ENCODE data around the gene PHLDA2.

Gene PHLDA2

DNA sequence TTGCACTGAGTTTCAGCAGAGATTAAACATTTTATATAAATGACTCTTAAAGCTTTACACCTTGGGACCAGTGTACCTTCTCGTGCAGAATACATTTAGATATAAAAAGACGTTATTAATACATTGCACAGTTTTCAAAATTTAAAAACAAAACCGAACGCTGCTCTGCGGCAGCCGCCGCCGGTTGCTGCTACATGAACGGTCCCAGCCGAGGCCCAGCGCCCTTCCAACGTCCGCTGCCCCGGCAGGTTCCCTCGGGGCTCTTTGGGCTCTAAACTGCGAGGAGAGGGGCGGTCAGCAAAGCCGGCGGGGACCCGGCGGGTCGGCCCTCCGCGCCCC, 45.6 kb downstream of the PHLDA2 start:
- no peak for DNase-seq (ENCODE audit: low read depth in 1 of 2, low spot score in 1 of 2)

DNA sequence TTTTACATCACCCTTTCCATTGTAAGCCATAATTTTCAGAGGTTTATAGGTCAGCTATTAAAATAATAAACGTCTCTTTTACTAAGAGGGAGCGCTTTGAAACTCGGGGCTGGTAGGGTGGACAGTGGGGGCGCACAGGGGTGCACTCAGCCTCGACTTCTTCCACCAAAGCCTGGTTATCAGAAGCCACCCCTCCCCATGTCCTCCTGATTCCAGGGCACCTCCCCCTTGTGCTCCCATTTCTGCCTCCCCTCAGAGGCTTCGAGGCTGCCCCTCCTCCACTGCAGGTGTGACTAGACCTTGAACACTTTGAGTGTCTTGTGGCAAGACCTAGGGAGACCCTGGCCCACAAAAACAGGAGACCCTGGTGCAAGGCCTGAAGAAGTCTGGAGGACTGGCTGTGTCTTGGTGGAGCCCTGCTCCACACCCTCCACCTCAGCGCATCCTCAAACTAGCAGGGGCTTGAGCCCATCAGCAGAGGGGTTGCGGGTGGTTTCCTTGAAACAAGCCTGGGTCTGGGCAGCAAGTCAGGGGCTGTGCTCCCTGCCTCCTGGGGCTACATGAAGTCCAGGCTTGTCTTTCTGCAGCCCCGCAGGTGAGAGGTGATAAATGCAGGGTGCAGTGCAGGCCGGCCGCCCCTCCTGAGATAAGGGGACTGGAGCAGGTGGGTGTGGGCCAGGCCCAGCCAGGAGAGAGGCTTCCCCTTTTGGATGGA, 46.7 kb downstream of the PHLDA2 start:
- DNase-seq (ENCODE audit: low read depth in 1 of 2, low spot score in 1 of 2): no peak

DNA sequence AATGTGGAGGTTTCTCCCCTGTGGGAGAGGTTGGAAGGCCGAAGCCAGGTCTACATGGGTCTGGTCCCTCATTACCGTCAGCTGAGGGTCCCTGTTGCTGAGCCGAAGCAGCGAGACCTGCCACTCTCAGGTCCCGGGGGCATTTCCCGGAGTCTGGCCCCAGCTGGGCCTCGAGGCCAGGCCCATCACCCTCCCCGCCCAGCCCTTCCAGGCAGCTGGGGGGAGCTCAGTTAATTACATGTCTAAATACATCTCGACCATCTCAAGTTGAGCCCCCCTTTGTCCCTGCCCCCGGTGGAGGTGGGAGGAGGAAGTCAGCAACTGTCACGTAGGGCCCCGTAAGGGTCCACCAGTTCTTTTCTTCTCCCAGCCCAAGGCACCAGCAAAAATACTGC, 47.2 kb downstream of the PHLDA2 start:
- DNase-seq (ENCODE audit: low read depth in 1 of 2, low spot score in 1 of 2): no peak

DNA sequence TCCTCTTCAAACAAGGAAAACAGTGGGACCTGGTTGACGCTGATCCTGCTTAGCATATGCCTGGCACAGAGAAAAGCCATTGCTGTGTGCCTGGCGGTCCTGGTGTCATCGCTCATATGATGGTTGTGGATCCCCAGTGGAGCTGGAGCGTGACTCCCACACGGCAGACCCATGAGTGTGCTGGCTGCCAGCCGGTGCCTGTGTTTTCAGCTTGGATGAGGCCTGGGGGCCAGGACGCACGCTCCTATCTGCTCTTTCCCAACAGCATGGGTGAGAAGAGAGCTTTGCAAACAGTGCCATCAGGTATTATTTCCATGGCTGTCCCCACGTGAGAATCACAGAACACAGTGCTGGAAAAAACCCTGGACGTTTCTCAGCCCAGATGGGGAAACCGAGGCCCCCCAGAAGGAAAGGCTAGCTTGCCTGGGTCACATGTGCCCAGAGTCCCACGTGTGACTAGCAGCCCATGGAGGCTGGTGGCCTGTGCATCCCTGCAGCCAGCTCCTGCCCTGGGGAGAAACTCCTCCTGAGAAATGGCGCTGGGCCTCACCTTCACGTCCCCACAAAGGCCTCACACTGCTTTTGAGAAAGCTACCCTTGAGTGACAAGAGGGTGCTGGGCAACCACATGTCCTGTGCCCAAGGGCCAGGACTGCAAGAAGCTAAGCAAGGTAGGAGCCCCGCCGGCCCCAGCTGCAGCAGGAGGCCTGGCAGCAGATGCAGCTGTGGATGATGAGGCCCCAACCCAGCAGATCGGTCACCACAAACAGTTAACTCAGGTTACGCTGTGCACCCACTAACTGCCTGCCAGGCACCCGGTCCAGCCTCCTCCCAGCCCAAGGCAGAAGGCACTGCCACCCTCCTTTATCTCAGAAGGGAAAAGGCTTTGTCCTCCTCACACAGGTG, 47.9 kb downstream of the PHLDA2 start:
- DNase-seq (ENCODE audit: low read depth in 1 of 2, low spot score in 1 of 2): no peak

DNA sequence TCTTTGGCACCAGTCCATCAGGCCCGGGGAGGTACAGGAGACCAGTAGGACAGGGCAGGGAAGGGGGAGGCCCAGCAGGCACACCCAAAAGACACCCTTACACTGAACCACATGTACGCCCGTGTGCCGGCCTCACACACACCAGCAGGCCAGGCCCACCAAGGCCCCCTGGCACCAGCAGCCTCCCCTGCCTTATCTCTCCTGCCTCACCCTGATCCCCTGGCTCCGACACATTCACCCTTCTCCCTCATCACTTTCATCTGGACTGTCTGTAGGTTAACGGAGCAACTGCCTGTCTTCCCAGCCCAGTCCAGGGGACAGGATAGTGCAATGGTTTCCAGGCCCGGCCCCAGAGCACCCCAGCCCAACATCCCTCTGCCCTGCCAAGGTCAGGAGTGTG, 48.6 kb downstream of the PHLDA2 start:
- DNase-seq (ENCODE audit: low read depth in 1 of 2, low spot score in 1 of 2): no peak

DNA sequence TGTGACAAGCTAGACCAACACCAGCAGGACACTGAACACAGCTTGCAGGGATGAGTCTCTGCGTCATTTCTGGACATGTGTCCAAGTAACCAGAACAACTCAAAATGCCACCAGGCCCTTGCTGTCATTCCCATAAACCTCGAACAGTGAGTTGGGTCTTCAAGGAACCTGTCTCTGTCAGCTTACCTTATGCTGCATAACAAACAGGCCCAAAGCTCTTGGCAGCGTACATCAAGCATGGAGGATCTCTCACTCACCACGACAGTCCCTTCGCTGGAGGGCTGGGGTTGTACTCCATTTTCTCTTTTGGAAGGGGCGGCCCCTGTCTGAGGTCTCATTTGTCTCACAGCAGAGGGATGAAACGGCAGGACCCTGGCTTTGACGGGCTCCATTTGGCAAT, 50.4 kb downstream of the PHLDA2 start:
- DNase-seq (ENCODE audit: low read depth in 1 of 2, low spot score in 1 of 2): no peak

Measured in stimulated activated CD4-positive, alpha-beta T cell treated with anti-CD3 and anti-CD28 coated beads, Interleukin-15, amount 100 ng/mL, for 1 hour (primary cell).